HG03280 (cell line): ENCODE data around the gene TSPEAR.

ENCODE experiments used
- ATAC-seq: cut with Tn5 transposase; IDR thresholded peaks from one replicate; pipeline ENCODE4 v1.9.1; 2021; ENCODE audit warnings: mild to moderate bottlenecking, moderate library complexity; ENCODE audit not compliant: unreplicated experiment

TSPEAR gene

DNA sequence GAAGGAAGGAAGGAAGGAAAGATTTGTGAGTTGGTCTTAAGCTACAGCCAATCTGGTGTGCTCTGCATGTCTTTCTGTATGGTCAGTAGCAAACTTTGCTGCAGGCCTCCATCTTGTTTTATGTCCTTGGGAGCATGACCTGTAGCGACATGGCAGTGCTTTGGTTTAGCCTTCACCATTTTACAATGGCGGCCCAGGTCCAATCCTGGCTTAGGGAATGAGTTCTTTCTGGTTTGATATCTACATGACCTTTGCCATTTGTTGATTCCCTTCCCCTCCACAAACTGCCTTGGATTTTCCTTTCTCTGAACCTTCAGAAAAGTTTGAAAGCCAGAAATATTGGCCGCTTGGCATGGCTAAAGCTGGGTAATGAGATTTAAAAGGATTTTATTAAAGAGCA lies 30.5 kb upstream of the TSPEAR start:
- ATAC-seq, result no peak

DNA sequence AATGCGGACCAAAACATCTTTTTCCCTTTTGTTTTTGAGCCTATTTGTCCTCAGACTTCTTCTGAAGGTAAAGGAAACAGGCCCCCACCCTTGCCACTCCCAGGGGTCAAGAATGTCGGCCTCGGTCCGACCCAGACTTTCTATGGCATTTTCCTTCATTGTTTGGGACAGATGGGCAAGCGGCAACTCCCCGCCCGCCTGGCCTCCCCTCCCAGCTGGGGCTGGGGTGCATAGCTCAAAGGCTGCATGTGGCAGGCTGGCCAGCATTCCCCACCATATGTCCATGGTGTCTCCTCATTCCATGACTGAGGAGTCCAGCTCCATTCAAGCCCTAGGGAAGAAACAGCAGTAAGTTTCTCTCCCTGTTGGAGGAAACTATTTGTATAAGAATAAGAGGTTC lies 29.4 kb upstream of the TSPEAR start:
- ATAC-seq, result no peak

DNA sequence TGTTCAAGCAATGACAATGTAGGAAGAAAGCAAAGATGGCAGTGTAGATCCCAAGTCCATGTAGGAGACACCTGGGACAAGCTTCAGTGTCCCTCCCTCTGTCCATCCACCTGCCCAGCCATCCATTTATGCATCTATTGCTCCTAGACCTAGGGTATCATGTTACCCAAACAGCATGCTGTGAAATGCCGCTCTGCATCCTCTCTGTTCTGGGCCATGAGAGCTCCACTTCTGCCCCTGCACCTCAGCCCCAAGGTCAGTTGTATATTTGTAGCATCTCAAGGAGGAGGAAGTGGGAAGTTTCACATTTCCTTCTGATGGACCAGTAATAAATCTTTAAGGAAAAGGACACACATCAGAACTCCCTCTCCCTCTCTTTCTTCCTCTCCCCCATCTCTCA lies 27.9 kb upstream of the TSPEAR start:
- ATAC-seq, result no peak

DNA sequence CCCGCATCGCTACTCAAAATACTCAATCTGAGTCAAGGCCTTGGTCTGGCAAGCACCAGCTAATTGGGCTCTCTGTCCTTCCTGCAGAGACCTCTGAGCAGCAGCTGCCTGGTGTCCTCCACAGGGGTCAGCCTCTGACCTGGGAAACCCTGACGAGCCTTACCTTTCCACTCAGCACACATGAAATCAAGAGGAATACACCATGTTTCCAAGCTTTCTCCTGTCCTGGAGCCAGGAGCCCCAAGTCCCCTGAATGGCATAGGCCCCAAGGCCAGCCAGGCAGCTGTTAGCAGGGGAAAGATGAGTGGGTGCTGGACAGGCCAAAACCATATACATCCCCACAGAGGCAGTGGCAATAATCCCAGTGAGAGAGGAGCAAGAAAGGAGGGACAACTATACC lies 27.2 kb upstream of the TSPEAR start:
- no peak for ATAC-seq

DNA sequence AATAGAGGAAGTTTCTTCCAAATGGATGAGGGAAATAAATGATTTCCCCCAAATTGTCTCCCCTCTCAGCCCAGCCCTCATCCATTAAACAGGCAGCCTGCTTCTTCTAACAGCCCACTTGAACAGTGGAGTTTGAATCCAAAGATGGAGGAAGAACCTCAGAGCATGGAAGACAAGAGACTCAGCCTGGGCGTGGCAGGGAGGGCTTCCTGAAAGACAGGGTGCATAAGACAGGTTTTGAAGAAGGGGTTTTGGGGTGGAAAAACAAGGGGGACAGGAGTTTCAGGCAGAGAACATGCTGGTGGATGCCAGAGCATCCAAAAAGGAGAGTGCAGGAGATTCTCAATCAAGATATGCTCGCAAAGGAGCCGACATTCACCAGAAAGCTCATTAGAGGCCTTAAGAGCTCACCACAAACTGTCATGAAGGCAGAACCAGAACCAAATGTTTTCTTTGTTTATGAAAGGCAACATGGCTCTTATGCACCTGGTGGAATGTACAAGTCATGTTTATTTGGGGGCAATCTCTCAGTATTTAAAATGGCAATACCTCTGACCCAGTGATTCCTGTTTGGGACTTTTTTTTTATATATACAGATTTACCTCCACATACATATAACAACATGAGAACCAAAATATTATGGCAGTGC lies 26.5 kb upstream of the TSPEAR start:
- ATAC-seq, result no peak

DNA sequence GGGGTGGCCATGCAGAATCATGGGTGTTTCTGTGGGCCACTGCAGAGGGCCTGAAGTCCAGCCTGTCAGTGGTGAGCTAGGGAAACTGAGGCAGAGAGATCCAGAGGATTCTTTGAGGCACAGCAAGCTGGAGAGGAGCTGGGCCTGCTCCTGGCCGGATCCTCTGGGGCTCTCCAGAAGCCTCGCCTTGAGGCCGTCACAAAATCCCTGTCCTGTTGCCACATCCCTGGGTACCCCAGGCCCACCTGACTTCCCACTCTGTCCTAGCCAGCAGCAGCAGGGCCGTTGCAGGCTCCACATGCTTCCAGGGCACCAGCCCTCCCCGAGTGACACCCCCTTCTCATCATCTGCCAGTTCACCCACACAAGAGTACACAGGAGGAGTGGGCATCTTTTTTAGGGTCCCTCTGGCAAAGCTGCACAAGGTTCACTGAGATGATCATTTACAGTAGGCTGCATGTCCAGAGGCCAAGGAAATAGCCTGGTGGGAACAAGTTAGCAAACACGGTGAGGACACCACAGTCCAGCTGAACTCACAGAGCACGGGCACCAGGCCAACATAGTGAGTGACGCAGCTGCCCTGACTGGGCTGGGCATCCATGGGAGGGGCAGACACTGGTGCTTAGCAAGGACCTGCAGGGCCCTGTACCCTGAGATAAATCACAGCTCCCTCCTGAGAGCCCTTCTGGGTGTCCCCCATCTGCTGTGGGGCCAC lies 25.1 kb upstream of the TSPEAR start:
- ATAC-seq, result no peak

DNA sequence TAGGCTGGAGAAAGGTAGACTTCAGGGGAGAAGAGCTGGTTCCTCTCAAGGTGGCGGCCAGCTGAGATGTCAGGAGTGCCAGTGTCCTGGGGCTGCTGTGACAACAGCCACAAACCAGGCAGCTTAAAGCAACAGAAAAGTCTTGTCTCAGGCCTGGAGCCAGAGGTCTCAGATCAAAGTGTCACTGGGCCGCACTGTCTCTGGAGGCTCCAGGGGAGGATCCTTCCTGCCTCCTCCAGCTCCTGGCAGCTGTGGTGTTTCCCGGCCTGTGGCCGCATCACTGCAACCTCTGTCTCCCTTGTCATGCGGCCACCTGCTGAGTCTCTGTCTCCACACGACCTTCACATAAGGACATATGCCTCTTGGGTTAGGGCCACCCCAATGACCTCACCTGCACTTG lies 24.4 kb upstream of the TSPEAR start:
- ATAC-seq, result no peak

DNA sequence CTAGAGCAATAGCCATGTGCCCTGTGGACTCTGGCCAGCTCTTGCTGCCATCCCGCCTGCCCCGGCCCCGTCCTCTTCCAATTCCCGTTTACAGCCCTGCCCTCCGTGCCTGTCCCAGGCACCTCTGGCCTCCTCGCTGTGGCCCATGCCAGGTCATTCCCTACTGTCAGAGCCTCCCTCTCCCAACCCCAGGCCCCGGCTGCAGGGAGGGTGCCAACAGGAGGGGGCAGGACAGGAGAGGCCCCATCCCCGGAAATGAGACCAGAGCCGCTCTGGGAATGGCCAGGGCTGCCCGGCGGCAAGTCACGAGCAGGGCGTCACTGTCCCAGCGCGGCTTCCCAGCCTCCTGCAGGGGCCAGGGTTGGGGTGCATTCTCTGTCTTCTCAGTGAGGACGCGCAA lies 23.5 kb upstream of the TSPEAR start:
- ATAC-seq, result no peak

DNA sequence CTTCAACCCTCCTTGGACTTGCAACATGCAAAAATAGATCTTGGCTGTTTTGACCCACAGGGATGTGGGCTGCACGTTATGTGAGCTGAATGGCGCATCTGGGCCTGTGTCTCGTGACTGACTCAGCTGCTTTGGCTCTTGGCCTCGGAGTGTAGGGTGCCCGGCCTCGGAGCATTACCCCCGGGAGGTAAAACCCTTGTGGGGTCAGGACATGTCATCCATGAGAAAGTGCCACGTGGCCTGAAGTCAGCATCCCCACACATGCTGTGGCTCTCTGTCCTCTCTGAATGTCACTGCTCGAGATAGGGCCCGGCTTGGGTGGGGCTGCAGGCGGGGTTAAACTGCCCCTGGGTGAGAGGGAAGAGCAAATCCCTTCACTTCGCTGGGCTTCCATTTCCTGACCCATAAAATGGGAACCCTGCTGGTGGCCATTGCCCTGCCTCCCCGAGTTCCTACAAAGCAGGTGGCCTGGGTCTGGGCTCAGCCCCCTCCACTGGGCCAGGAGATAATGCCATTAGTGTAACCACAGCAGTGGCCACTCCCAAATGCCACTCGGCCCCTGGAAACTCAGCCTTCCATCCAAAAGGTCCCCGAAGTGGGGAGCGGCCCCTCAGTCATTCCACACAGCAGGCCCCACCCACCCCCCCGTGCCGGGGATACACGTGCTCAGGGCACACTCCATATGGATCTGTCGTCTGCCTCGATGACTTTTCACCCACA lies 22.8 kb upstream of the TSPEAR start:
- no peak for ATAC-seq

DNA sequence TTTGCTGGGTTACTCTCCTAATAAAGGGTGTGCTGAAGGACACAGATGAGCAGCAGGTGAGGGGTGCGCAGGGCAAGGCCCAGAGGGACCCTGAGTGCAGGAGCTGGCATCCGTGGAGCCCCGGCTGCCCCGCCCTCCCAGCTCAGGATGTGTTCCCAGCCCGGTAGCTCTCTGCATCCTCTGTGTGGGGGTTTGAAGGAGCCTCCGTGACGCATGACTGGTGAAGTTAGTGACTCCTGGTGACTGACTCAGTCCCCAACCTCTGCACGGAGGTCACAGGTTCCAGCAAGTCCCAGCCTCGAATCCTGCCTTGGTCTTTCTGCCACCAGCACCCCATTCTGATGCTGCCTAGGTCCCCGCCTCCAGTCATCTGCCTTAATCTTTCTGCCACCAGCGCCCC lies 21.6 kb upstream of the TSPEAR start:
- ATAC-seq, result no peak

DNA sequence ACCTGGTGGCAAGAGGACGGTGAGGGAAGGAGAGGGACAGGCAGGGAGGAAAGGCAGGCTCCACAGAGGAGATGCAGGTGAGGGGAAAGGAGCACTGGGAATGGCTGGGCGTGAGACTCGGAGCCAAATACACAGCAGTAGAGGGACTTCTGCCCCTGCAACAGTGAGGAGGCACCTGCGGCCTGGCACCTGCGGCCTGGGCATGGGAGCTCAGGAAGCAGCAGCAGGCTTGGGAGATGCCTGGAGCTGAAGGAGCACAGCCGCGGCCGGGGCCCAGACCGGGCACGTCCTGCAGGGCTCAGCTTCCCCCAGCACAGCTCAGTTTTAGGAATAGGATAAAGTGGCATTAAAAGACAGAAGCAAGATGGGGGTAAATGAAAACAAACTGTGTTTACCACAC lies 20.9 kb upstream of the TSPEAR start:
- no peak for ATAC-seq

DNA sequence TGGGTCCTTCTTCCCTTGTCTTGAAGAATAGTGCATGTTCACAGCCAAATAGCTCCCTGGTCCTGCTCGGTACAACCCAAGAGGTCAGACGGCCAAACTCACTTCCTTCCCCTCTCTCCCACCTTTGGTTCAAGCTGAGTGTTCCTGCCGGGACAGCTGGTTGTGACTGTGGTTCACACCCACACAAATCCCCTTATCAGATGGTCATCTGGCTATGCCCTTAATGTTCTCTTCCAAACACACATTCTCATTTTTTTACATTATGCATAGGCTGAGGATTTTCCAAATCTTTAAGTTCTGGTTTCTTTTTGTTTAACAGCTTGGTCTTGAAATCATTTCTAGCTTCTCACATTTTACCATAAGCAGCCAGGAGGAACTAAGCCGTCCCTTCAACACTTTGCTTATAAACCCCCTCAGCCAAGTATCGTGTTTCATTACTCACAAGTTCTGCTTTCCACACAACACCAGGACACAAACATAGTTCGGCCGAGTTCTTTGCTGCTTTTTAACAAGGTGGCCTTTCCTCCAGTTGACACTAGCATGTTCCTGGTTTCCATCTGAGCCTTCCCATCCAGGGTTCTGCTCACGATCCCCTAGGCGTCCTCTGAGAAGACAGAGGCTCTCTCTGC lies 19.7 kb upstream of the TSPEAR start:
- ATAC-seq, result no peak

DNA sequence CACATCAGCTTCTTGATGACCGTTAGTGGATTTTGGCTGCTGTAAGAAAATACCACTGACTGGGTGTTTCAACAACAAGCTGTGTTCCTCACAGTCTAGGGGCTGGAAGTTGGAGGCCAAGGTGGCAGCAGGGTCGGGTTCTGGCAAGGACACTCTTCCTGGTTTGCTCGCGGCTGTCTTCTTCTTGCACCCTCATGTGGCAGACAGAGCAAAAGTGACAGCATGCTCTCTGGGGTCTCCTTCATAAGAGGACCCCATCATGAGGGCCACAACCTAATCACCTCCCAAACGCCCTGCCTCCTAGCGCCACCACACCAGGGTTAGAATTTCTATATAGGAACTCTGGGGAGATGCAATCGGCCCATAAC lies 18.6 kb upstream of the TSPEAR start:
- ATAC-seq, result no peak

DNA sequence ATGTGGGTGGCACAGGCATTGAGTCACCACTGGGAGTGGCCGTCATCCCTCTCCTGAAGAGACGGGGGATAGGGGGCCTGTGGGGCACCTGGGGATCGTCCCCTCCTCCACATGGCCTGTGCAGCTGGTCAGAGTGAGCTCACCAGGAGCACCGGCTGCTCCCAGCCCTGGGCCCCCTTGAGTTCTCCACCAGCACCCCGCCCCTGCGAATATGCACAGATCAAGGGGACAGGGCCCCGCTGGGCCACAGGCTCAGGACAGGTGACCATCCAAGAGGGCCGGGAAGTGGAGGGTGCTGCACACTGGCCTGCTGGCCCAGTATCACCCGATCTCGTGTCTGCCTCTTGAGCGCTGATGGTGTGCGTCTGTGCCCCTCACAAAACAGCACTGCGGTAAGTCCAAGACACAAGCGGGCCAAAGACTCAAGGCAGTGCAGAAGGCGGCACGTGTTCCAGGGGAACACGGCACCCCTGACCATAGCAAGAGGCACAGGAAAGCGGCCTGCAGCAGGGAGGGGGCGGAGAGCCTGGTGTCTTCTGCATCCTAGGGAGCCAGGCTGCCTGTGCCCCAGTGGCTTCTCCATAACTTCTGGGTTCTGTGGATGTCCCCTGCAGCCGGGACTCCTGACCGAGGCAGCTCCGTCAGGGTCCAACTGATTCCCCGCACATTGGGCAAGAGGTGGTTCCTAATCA lies 18.1 kb upstream of the TSPEAR start:
- no peak for ATAC-seq

DNA sequence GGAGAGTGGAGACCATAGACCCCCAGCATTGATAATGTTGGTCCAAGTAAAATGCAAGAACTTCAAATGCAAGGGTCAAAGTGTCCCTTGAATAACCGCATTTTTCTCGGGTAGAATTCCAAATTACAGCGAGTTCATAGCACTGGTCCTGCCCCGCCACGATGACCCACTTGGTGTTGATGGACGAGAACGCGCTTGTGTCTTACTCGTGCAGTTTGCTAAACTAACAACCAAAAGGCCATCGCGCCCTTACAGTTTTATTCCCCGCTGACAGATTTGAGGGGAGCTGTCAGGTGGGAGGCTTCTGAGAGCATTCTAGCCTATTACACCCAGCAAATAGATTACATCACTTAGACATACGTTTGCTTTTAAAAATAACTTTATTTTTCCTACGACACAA lies 17.3 kb upstream of the TSPEAR start:
- ATAC-seq, result no peak

DNA sequence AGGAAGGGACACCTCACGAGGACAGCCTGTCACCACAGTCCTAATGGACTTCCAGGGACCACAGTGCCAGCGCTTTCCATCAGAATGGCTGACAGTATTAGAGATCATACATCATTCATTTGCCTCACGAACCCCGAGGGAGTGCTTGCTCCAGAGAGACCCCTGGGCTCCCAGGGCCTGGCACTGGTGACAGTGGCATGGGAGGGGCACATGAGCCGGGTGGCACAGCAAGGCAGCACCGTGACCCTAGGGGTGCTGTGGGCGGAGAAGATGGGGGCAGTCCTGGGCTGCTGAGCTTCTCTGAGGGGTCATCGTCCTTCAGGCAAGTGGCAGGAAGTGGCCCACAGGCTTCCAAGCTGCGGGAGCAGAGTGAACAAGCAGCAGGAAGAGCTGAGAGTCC lies 16.4 kb upstream of the TSPEAR start:
- ATAC-seq, result no peak

DNA sequence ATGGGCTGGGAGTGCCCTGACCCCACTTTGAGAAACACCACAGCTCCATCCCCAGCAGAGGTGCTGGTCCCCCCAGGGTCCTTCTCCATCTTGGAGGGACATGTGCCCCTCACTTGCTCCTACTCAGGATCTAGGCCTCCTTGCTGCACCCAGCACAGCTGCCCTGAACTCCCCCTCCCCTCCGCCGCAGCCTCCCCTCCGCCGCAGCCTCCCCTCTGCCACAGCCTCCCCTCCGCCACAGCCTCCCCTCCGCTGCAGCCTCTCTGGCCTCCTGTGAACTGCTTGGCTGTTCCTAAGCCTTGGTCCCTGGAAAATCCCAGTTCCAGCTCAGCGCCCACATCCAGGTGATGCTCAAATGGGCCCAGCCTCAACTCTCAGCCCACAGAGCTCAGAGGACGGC lies 15.9 kb upstream of the TSPEAR start:
- no peak for ATAC-seq

DNA sequence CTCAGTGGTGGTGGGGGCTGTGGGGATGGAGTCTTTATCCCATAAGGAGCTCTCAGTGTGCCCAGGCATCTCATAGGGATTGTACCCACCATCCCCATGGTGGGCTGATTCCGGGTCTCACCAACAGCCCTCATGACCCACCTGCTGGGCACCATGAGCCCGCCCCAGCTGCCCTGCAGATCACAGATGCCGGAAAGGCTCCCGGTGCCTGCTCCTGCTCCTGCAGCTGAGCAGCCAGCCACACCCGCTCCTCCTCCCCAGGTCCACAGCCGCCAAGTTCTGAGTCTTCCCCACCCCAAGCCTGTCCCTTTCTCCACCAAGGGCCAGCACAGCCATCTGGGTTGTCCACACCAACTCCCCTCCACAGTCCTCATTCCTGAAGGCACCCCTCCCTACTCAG lies 15.5 kb upstream of the TSPEAR start:
- ATAC-seq, result no peak

DNA sequence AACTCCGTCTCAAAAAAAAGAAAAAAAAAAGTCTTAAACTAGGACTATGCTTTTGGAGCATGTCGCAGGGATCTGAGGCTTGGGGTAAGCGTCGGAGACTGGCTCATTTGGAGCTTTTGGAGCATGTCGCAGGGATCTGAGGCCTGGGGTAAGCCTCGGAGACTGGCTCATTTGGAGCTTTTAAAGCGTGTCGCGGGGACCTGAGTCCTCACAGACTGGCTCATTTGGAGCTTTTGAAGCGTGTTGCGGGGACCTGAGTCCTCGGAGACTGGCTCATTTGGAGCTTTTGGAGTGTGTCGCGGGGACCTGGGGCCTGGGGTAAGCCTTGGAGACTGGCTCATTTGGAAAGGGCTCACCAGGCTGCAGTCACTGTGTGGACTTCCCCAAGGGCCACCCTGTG lies 13.6 kb upstream of the TSPEAR start:
- ATAC-seq, result no peak

DNA sequence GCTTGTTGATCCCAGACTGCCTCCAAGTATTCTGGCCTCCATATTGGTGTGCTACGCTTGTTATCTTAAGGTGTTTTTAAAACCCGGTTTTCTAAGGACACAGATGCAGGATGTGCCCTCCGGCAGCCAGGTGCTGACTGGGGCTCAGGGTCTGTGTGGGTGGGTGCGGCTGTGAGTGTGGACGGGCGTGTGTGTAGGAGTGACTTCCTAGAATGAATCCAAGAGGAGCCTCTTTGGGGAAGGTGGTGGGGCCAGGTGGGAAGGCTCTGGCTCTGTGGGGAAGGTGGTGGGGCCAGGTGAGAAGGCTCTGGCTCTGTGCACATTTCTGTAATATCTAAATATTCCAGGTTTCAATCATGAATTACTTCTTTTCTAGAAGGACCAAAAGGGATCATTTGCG lies 12.8 kb upstream of the TSPEAR start:
- no peak for ATAC-seq
